Brain microvascular endothelial cell (primary cell): ENCODE results near the gene COTL1.

Source experiments
- DNase-seq: peaks from one replicate; pipeline ENCODE4 v3.0.0-alpha.2; 2020
- H3K27ac ChIP-seq: fragments of 250-450 bp; sonication (Bioruptor Pico); 2 replicates; pipeline ENCODE4 v1.5.1; 2020; ENCODE audit warnings: mild to moderate bottlenecking, moderate library complexity
- H3K27me3 ChIP-seq: fragments of 250-450 bp; sonication (Bioruptor Pico); replicated peaks from 2 replicates; pipeline ENCODE4 v1.5.1; 2020; ENCODE audit warnings: mild to moderate bottlenecking
- H3K36me3 ChIP-seq: fragments of 250-450 bp; sonication (Bioruptor Pico); replicated peaks from 2 replicates; pipeline ENCODE4 v1.5.1; 2020; ENCODE audit warnings: mild to moderate bottlenecking
- H3K4me3 ChIP-seq: 2 replicates; pipeline ENCODE4 v1.5.1; 2011; ENCODE audit warnings: low read depth, mild to moderate bottlenecking, control low read depth, low read length, moderate library complexity
- CTCF ChIP-seq: IDR thresholded peaks from 2 replicates; pipeline ENCODE4 v1.5.1; 2011; ENCODE audit warnings: low read depth, mild to moderate bottlenecking, moderate library complexity, low read length, control low read depth, inconsistent platforms; ENCODE audit errors: missing control alignments
- in situ Hi-C: cut with HindIII; loops from 2 replicates; pipeline ENCODE4 v1.10.0; 2017; ENCODE audit warnings: low sequenced_read_pairs, low pct_ligation_motif_present

COTL1 gene

GRCh38 chr16:84631886-84632285, 14.0 kb upstream of the COTL1 start:
- no peak for DNase-seq
- no peaks in the 10 kb centered on the region for H3K36me3 ChIP-seq
- in situ Hi-C loops = no loop called here
- TF ChIP-seq CTCF = no peak
- no peak overlapping the region for H3K27ac ChIP-seq
- H3K4me3 ChIP-seq = no peak overlapping the region
- no peaks in the 10 kb centered on the region for H3K27me3 ChIP-seq

- TF ChIP-seq CTCF = no peak
- no peak overlapping the region for H3K4me3 ChIP-seq
- in situ Hi-C loops = no loop called here
- no peak overlapping the region for H3K27ac ChIP-seq
- no peaks in the 10 kb centered on the region for H3K27me3 ChIP-seq
- no peaks in the 10 kb centered on the region for H3K36me3 ChIP-seq
- no peak for DNase-seq
Measured at GRCh38 chr16:84631153-84631466, 13.2 kb upstream of the COTL1 start.

GRCh38 chr16:84630446-84631152, 12.7 kb upstream of the COTL1 start:
- H3K36me3 ChIP-seq = no peaks in the 10 kb centered on the region
- in situ Hi-C loops = no loop called here

GRCh38 chr16:84630009-84630408, 12.1 kb upstream of the COTL1 start:
- DNase-seq = no peak
- in situ Hi-C loops = no loop called here
- Histone ChIP-seq H3K27ac (no peak overlapping the region), H3K4me3 (no peak overlapping the region), H3K27me3 (no peaks in the 10 kb centered on the region), H3K36me3 (no peaks in the 10 kb centered on the region)
- TF ChIP-seq CTCF = no peak

More at GRCh38 chr16:84630446-84631152, 12.7 kb upstream of the COTL1 start:
- Histone ChIP-seq H3K4me3 (no peak overlapping the region), H3K27me3 (no peaks in the 10 kb centered on the region), H3K27ac (no peak overlapping the region)
- no peak for DNase-seq
- TF ChIP-seq CTCF = no peak

GRCh38 chr16:84629580-84629979, 11.7 kb upstream of the COTL1 start:
- H3K4me3 ChIP-seq = no peak overlapping the region
- DNase-seq = no peak

More at GRCh38 chr16:84629580-84629979, 11.7 kb upstream of the COTL1 start:
- in situ Hi-C loops = no loop called here
- Histone ChIP-seq H3K36me3 (no peaks in the 10 kb centered on the region), H3K27ac (no peak overlapping the region), H3K27me3 (no peaks in the 10 kb centered on the region)
- no peak for TF ChIP-seq CTCF
